ENCODE data around the gene LHFPL3.
A peak's percentile ranks its signal among the peaks of the same experiment; 100 is the strongest.

The LHFPL3 gene

DNA sequence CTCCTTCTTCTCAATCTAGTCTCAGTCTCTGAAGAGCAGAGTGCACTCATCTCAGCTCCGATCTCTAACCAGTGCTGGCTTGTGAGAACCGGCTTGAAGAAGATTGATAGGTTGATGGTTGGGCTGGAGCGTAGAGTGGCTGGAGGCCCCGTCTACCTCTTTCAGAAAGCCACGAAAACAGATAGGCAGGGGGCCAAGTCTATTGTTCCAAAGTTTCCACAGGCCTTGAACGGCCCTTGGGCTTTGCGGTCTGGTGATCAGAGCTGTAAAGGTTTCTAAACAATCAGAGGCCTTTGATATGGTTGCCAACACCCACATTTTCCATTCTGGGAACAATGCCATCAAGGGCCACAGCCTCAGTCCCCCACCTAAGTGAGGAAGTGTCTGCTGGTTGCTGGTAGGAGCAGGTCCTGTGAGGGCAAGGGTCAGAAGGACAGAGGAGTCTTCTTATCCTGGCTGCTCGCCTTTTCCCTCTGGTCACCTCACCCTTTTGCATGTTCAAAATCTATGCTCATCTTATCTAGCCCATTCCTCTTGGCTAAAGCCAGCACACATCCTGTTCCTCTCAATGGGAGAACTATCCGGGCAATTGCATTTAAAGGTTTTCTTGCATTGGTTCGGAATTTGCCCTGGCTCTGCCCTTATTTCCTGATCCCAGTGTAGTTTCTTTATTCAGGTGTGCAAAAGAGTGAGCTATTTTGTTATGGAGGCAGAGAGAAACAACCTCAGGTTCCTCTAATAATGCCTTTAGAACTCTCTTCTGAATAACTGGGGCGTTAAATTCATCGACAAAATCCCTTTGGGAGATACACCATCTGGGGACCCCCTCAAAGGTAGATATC lies 615.3 kb downstream of the LHFPL3 start:
- DNase-seq, result peak; percentile 60

- DNase-seq, result no peak
Measured at GRCh38 chr7:104945599-104945956, 617.2 kb downstream of the LHFPL3 start.

- DNase-seq, result no peak
Measured at GRCh38 chr7:104946338-104946737, 617.9 kb downstream of the LHFPL3 start.

DNA sequence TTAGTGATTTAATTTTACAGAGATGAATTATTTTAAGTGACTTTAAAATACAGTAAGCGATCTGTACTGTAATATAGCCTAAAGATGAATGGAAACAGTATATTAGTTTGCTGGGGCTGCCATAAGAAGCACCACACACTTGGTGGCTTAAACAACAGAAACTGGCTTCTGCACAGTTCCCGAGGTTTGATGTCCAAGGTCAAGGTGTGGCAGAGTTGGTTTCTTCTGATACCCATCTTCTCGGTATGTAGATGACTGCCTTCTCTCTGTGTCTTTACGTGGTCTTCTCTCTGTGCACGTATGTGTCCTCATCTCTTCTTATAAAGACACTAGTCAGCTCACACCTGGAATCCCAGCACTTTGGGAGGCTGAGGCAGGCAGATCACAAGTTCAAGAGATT lies 621.6 kb downstream of the LHFPL3 start:
- no peak for DNase-seq

- no peak for DNase-seq
Measured at GRCh38 chr7:104950754-104951153, 622.4 kb downstream of the LHFPL3 start.

DNA sequence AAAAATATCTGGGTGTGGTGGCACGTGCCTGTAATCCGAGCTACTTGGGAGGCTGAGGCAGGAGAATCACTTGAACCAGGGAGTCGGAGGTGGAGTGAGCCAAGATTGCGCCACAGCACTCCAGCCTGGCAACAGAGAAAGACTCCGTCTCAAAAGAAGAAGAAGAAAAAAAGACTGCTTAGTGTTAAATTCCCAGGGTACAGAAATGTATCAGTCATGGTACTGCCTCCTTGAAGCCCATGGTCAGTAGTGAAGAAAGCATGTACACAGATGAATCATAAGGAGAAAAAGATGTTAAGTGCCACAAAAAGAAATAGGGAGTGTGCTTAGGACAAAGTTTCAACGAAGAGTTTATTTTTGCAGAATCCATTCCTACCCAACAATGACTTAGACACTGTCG lies 623.1 kb downstream of the LHFPL3 start:
- DNase-seq, result no peak

DNA sequence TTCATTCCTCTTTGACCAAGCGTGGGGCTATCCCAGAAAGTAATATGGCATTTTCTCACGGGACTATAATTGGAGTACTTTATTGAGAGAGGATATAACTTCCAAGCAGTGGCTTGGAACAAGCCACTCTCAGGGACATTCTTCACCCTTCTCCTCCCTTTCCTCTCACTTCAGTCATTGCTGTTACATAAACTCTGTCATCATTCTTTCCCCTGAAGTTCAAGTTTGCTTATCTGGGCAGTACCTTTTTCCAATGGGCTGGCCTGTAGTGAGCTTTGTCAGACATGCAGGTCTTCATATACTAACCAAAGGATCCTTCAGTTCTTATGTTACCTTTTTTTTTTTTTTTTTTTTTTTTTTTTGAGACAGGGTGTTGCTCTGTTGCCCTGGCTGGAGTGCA lies 626.9 kb downstream of the LHFPL3 start:
- DNase-seq, result no peak

All from NCI-H510A (cell line).